B cell (primary cell): ENCODE results near the gene B3GNT7. TPM values are rescaled to one million over a fixed set of nuclear protein-coding genes. Genes with fewer than 3 reads are reported as not detected.

Experiments used
- ATAC-seq: fragments of 200-7000 bp; cut with Tn5 transposase; one replicate; pipeline ENCODE4 v1.10.0; 2021; ENCODE audit warnings: low read depth, mild to moderate bottlenecking, moderate number of reproducible peaks, moderate library complexity
- CTCF ChIA-PET: fragments of 350-600 bp; sonication (Branson Sonifier 250); formaldehyde crosslinking; loops from one replicate; lab custom pipeline; 2021; ENCODE audit warnings: antibody characterized with exemption, inconsistent platforms; lab: Charles Lee
- POLR2A ChIA-PET: fragments of 350-600 bp; sonication (Branson Sonifier 250); formaldehyde crosslinking; loops from one replicate; lab custom pipeline; 2021; ENCODE audit warnings: antibody characterized with exemption; lab: Charles Lee
- DNase-seq: peaks from one replicate; pipeline ENCODE4 v3.0.0; 2013
- H2AFZ ChIP-seq: 2 replicates; pipeline ENCODE4 v1.6.1; 2012; ENCODE audit warnings: mild to moderate bottlenecking, low read depth, low read length; ENCODE audit not compliant: insufficient read depth, poor library complexity, severe bottlenecking
- H3K27ac ChIP-seq, 2 donors: 1 replicate in 1 of 2; 2 replicates in 1 of 2; pipeline ENCODE4 v1.5.1; 2012 to 2013; ENCODE audit warnings: low read length in 2 of 2, mild to moderate bottlenecking in 2 of 2, moderate library complexity in 1 of 2
- H3K27me3 ChIP-seq, 4 experiments: fragments of 200-600 bp in 1 of 4; sonication (generic) in 1 of 4; replicated peaks in 1 of 4; 1 replicate in 2 of 4; 2 replicates in 2 of 4; pipeline versions ENCODE4 v1.6.1 to v1.7.0; 2013 to 2016; ENCODE audit warnings: low read length in 3 of 4, mild to moderate bottlenecking in 2 of 4, mixed read lengths in 1 of 4, moderate library complexity in 1 of 4; ENCODE audit not compliant: insufficient read depth in 4 of 4, control insufficient read depth in 3 of 4; ENCODE audit errors: control extremely low read depth in 1 of 4
- H3K36me3 ChIP-seq, 2 experiments: replicated peaks in 1 of 2; 1 replicate in 1 of 2; 2 replicates in 1 of 2; pipeline versions ENCODE4 v1.6.1 to v1.7.1; 2013; ENCODE audit warnings: low read length in 1 of 2; ENCODE audit not compliant: insufficient read depth in 2 of 2, control insufficient read depth in 1 of 2; ENCODE audit errors: control extremely low read depth in 1 of 2, extremely low read depth in 1 of 2
- H3K4me1 ChIP-seq, 2 donors: fragments of 200-600 bp in 1 of 2; sonication (generic) in 1 of 2; 1 replicate in 1 of 2; 2 replicates in 1 of 2; pipeline versions ENCODE4 v1.5.1 to v1.6.1; 2013 to 2017; ENCODE audit warnings: low read length in 2 of 2; ENCODE audit not compliant: control insufficient read depth in 2 of 2, insufficient read depth in 2 of 2
- H3K4me2 ChIP-seq: replicated peaks from 2 replicates; pipeline ENCODE3; 2012; ENCODE audit warnings: mild to moderate bottlenecking, low read depth, low read length; ENCODE audit not compliant: poor library complexity, severe bottlenecking
- H3K4me3 ChIP-seq, 5 experiments: fragments of 200-600 bp in 1 of 5; sonication (generic) in 1 of 5; 1 replicate in 3 of 5; 2 replicates in 2 of 5; pipeline versions ENCODE4 v1.5.1 to v1.7.0; 2011 to 2016; ENCODE audit warnings: low read length in 4 of 5, mild to moderate bottlenecking in 4 of 5, low read depth in 2 of 5, control low read depth in 1 of 5, moderate library complexity in 1 of 5; ENCODE audit not compliant: insufficient read depth in 1 of 5; ENCODE audit errors: control extremely low read depth in 1 of 5, extremely low read depth in 1 of 5
- H3K79me2 ChIP-seq: fragments of 200-600 bp; sonication (generic); one replicate; pipeline ENCODE4 v1.6.0; 2016; ENCODE audit warnings: low read length; ENCODE audit not compliant: control insufficient read depth, insufficient read depth
- H3K9ac ChIP-seq: fragments of 200-600 bp; sonication (generic); 2 replicates; pipeline ENCODE4 v1.6.1; 2017; ENCODE audit warnings: mild to moderate bottlenecking, low read length, moderate library complexity
- H3K9me3 ChIP-seq, 3 donors: one replicate each; pipeline versions ENCODE4 v1.6.1 to v1.7.1; 2013; ENCODE audit warnings: low read length in 2 of 3; ENCODE audit not compliant: control insufficient read depth in 2 of 3, insufficient read depth in 1 of 3; ENCODE audit errors: control extremely low read depth in 1 of 3
- H4K20me1 ChIP-seq: 2 replicates; pipeline ENCODE4 v1.6.0; 2012; ENCODE audit warnings: mild to moderate bottlenecking, low read length; ENCODE audit not compliant: insufficient read depth, control insufficient read depth, poor library complexity, severe bottlenecking
- H3K27ac Mint-ChIP-seq: one replicate; pipeline ENCODE4 v1.8.0; 2021; ENCODE audit warnings: mixed read lengths
- H3K27me3 Mint-ChIP-seq: one replicate; pipeline ENCODE4 v1.8.0; 2021; ENCODE audit warnings: mixed read lengths
- H3K4me1 Mint-ChIP-seq: one replicate; pipeline ENCODE4 v1.8.0; 2021; ENCODE audit warnings: mixed read lengths
- H3K4me3 Mint-ChIP-seq: one replicate; pipeline ENCODE4 v1.8.0; 2021; ENCODE audit warnings: mixed read lengths
- H3K9me3 Mint-ChIP-seq: one replicate; pipeline ENCODE4 v1.8.0; 2022; ENCODE audit warnings: mixed read lengths; ENCODE audit not compliant: insufficient read depth
- EZH2 ChIP-seq: IDR thresholded peaks from 2 replicates; pipeline ENCODE4 v1.6.1; 2012; ENCODE audit warnings: borderline replicate concordance, low read depth, mild to moderate bottlenecking, moderate library complexity, low read length; ENCODE audit not compliant: insufficient read depth, poor library complexity, severe bottlenecking
- WGBS: methylation state at CpG from one replicate; pipeline ENCODE4 v1.1.5; 2013; ENCODE audit warnings: missing lambda C conversion rate; ENCODE audit not compliant: insufficient coverage; 5-methylcytosine and 5-hydroxymethylcytosine counted together
- intact Hi-C: fragments of 100-400 bp; cut with micrococcal nuclease; formaldehyde crosslinking; loops from one replicate; pipeline ENCODE4 v1.10.0; 2022
- polyA plus RNA-seq: library from polyadenylated mRNA; depleted of rRNA; stranded (reverse); fragments of >200 nt; gene quantifications from 2 replicates; pipeline ENCODE4 v1.2.3, GENCODE V29; 2012
- total RNA-seq, 2 donors: library from RNA; stranded (reverse); fragments of 120-200 nt in 1 of 2; gene quantifications; 1 replicate in 1 of 2; 2 replicates in 1 of 2; pipeline versions ENCODE4 v1.2.3 to v1.2.4, GENCODE V29; 2013 to 2022
- TF ChIP-seq, protein P1 (sequence below): fragments of 200-600 bp; IDR thresholded peaks from one replicate; pipeline ENCODE4 v1.8.0; 2022; ENCODE audit warnings: antibody characterized with exemption, mild to moderate bottlenecking

The B3GNT7 gene
- total and polyA plus RNA-seq, 2 donors (not counting 1 experiment from before 2014, with no cell fraction given): 5.7 to 14.3 TPM

DNA sequence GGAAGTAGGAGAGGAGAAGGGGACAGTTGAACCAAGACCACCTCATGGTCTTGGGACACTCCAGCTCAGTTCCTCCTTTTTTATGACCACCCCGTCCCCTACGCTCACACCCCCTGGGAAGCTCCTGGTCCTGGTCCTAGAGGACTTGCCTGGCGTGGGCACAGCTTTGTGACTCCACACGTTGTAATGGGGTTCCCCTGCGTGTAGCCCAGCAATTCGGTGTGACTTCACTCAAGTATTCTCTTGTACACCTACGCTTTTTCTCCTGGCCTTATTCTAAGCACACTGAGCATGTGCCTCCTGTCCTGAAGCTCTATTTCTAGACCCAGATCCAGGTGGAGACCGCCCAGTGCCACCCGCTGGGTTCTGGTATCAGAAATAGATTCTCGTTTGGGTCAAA lies 36.1 kb upstream of the B3GNT7 start:
- H3K27ac Mint-ChIP-seq: no peak overlapping the region
- no peaks in the 10 kb centered on the region for H3K79me2 ChIP-seq

DNA sequence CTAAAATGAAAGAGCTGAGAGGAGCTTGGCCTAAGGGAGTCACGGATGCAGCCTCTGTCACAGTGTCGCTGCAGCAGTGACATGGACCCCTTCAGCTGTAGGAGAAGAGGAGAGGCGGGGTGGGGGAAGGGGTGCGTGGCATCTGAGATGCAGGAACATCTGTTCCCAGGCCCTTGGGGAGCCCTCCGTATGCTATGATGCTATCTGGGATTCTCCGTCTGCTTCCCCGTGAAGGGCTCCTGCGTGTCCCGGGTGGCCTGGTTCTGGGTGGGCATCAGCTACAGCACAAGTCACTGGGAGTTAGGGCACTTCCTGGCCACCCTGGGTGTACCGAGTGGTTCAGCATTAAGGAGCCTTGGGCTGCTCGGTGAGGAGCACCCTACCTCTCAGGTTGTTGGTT lies 35.6 kb upstream of the B3GNT7 start:
- no peaks in the 10 kb centered on the region for H3K9me3 Mint-ChIP-seq
- H3K27ac Mint-ChIP-seq: no peak overlapping the region
- DNase-seq (no peak), ATAC-seq (no peak)
- intact Hi-C loops: no loop called here
- H3K4me3 Mint-ChIP-seq: no peak overlapping the region
- ChIA-PET POLR2A (no interaction called here), CTCF (no interaction called here)
- H3K27me3 Mint-ChIP-seq: no peaks in the 10 kb centered on the region
- H4K20me1 ChIP-seq: no peaks in the 10 kb centered on the region
- no peak overlapping the region for H3K4me3 ChIP-seq
- H3K79me2 ChIP-seq: no peaks in the 10 kb centered on the region
- H3K36me3 ChIP-seq: no peaks in the 10 kb centered on the region
- H3K4me1 ChIP-seq: peaks cover 17 to 23% of the 10 kb centered on the region in 2 donors
- H2AFZ ChIP-seq: no peak overlapping the region
- H3K9ac ChIP-seq: no peak overlapping the region
- peaks cover 23% of the 10 kb centered on the region for H3K4me1 Mint-ChIP-seq
- no peak for TF ChIP-seq EZH2
- TF ChIP-seq, protein P1, sequence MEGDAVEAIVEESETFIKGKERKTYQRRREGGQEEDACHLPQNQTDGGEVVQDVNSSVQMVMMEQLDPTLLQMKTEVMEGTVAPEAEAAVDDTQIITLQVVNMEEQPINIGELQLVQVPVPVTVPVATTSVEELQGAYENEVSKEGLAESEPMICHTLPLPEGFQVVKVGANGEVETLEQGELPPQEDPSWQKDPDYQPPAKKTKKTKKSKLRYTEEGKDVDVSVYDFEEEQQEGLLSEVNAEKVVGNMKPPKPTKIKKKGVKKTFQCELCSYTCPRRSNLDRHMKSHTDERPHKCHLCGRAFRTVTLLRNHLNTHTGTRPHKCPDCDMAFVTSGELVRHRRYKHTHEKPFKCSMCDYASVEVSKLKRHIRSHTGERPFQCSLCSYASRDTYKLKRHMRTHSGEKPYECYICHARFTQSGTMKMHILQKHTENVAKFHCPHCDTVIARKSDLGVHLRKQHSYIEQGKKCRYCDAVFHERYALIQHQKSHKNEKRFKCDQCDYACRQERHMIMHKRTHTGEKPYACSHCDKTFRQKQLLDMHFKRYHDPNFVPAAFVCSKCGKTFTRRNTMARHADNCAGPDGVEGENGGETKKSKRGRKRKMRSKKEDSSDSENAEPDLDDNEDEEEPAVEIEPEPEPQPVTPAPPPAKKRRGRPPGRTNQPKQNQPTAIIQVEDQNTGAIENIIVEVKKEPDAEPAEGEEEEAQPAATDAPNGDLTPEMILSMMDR: no peak
- no peak overlapping the region for H3K4me2 ChIP-seq
- H3K9me3 ChIP-seq: no peaks in the 10 kb centered on the region
- no peak overlapping the region for H3K27ac ChIP-seq
- 98% methylated on average over 11 of the region's 11 CpGs for WGBS
- H3K27me3 ChIP-seq: no peaks in the 10 kb centered on the region

More for the DNA sequence above, 36.1 kb upstream of the B3GNT7 start:
- Mint-ChIP-seq H3K27me3 (no peaks in the 10 kb centered on the region), H3K4me3 (no peak overlapping the region), H3K9me3 (no peaks in the 10 kb centered on the region), H3K4me1 (peaks cover 21% of the 10 kb centered on the region)
- Histone ChIP-seq H2AFZ (no peak overlapping the region), H4K20me1 (no peaks in the 10 kb centered on the region), H3K4me1 (peaks cover 17 to 19% of the 10 kb centered on the region in 2 donors), H3K9me3 (no peaks in the 10 kb centered on the region), H3K4me2 (no peak overlapping the region), H3K9ac (no peak overlapping the region), H3K4me3 (no peak overlapping the region), H3K27ac (no peak overlapping the region), H3K36me3 (no peaks in the 10 kb centered on the region), H3K27me3 (no peaks in the 10 kb centered on the region)
- 98% methylated on average over 6 of the region's 10 CpGs for WGBS
- ChIA-PET POLR2A (no interaction called here), CTCF (interaction anchor here (0.7 to 0.8 kb wide), 2 partner anchors 15 to 234 kb away, joined by 3 read pairs; no protein-coding TSS in a partner anchor)
- TF ChIP-seq, protein P1: no peak
- TF ChIP-seq EZH2: no peak
- DNase-seq: no peak
- intact Hi-C loops: no loop called here
- no peak for ATAC-seq
